ENCODE measurements around the gene DALRD3. TPM values are rescaled to one million over a fixed set of nuclear protein-coding genes. Genes with fewer than 3 reads are reported as not detected.

Gene DALRD3
- polyA plus RNA-seq (2011; rRNA removed) (35.8 and 47.1 TPM in 2 replicates), polyA plus RNA-seq (2017; fragmentation: RNase III; extraction: RNeasy Plus Mini Kit Qiagen cat#74134 plus additional on column Dnase treatment) (20.1 to 21.4 TPM (median 20.5 TPM) in 3 replicates), polyA minus RNA-seq (2011; rRNA and poly(A)+ RNA removed) (60.7 and 76.0 TPM in 2 replicates)
- 41.1 and 49.9 TPM in 2 replicates for polyA plus RNA-seq (2012; cell fraction: cytosol; rRNA removed)
- polyA plus RNA-seq (2012; cell fraction: nucleus; rRNA removed), result 126 and 127 TPM in 2 replicates

DNA sequence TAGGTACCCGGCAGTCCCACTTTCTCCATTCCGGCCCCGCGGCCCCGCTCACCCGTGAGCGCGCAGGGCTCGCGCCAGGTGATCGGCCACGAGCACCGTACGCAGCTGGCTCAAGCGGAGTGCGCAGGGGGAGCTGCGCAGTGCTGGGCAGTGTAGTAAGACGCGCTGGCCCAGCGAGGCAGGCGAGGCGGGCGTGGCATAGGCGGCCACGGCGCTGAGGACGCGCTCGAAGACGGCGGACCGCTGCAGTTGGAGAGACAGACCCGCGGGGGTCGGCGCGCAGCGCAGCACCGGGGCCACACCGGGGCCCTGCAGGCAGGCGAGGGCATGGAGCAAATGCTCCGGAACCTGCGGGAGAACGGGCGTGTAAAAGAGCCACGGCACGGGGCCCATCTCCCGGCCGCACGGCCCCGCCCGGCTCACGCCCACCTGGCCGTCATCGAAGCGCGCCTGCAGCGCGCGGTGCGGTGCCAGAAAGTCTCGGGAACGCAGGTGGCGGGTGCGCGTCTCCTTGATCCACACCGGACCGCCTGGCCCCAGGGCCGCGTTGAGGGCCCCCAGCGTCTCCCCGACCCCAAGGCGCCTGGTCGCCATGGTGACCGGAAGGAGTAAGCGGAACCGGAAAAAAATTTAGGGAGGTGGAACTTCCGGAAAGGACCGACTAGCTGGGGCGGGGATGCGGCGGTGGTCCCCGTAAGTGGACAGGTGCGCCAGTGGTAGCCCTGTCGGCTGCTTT is at the start of gene DALRD3:
Gene DALRD3 (minus strand): TSS at position 610 of the 736 bp plus-strand sequence. CDS start 16 bp downstream, at position 594.
- no peaks in the 10 kb centered on the region for H3K9me3 ChIP-seq
- H3K4me3 ChIP-seq, result peak within 1 kb of the TSS; percentile 84
- H3K27ac ChIP-seq, result peak within 1 kb of the TSS; percentile 83 to 93
- TF ChIP-seq RAD21 (conservative IDR thresholded peaks at IDR 0.05 in 1 of 2, IDR thresholded peaks at IDR 0.05 in 1 of 2) (no peak), NPAS2 (CRISPR knock-in tag; IDR thresholded peaks at IDR 0.05; ENCODE audit: borderline replicate concordance) (no peak), JUN (IDR thresholded peaks at IDR 0.05) (peak; percentile 14 to 79; a peak in 3 of 5 replicates), POLR2A (IDR thresholded peaks at IDR 0.05; ENCODE audit: low read length) (peak; percentile 40), BHLHE40 (IDR thresholded peaks at IDR 0.05; ENCODE audit: low read depth, low read length) (no peak), MAX (IDR thresholded peaks at IDR 0.05) (peak; percentile 54; the same call in 1 of the 2 replicates), E2F6 (IDR thresholded peaks at IDR 0.05; ENCODE audit: borderline replicate concordance, low read depth) (peak; percentile 42; the same call in 1 of the 2 replicates), PHF8 (IDR thresholded peaks at IDR 0.05; ENCODE audit: borderline replicate concordance, low read depth) (peak; percentile 73)
- TF ChIP-seq, protein P1, sequence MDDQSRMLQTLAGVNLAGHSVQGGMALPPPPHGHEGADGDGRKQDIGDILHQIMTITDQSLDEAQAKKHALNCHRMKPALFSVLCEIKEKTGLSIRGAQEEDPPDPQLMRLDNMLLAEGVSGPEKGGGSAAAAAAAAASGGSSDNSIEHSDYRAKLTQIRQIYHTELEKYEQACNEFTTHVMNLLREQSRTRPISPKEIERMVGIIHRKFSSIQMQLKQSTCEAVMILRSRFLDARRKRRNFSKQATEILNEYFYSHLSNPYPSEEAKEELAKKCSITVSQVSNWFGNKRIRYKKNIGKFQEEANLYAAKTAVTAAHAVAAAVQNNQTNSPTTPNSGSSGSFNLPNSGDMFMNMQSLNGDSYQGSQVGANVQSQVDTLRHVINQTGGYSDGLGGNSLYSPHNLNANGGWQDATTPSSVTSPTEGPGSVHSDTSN (IDR thresholded peaks at IDR 0.05), result peak; percentile 47; the same call in 1 of the 2 replicates
- WGBS (ENCODE audit: missing lambda C conversion rate), result 3% methylated on average over 36 of the region's 85 CpGs
- ATAC-seq (peak; percentile 15 to 57; a peak in 3 of 6 replicates), FAIRE-seq (no peak), DNase-seq (ENCODE audit: low read depth in 1 of 2, low spot score in 1 of 2) (peak; percentile 33 to 72)
- H3K4me1 ChIP-seq, result peaks cover 20% of the 10 kb centered on the region
- ChIA-PET POLR2A (interaction anchor here (0.5 to 3.3 kb wide), 7 partner anchors 11 to 808 kb away, joined by 3 to 26 read pairs (median 3); partner anchors contain the start of genes P4HTM, QRICH1, USP19 and WDR6), CTCF (interaction anchor here (8.1 to 30.1 kb wide), 2 partner anchors 10 to 27 kb away, joined by 65 to 385 read pairs; partner anchors contain the start of genes P4HTM and WDR6)
- peak within 1 kb of the TSS; percentile 73 for H3K4me2 ChIP-seq

DNA sequence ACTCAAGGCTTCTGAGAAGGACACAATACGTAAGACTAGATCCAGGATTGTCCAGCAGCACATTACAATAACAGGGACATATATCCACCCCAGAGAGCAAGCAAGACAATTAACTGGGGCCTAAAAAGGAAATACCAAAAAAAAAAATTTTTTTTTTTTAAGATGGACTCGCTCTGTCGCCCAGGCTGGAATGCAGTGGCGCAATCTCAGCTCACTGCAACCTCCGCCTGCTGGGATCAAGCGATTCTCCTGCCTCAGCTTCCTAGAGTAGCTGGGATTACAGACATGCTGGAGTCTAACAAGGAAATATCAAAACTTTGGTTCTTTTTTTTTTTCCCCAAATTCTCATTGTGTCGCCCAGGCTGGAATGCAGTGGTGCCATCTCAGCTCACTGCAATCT is 39.6 kb upstream of the DALRD3 start:
- Histone ChIP-seq H3K27ac (no peak overlapping the region), H3K4me3 (no peak overlapping the region), H3K4me1 (no peaks in the 10 kb centered on the region), H3K4me2 (no peak overlapping the region), H3K9me3 (no peaks in the 10 kb centered on the region)
- FAIRE-seq (no peak), ATAC-seq (no peak), DNase-seq (ENCODE audit: low read depth in 1 of 2, low spot score in 1 of 2) (no peak)
- ChIA-PET POLR2A (no interaction called here), CTCF (interaction anchor here (1.1 kb wide), 1 partner anchor 35 kb away, joined by 3 read pairs; no protein-coding TSS in a partner anchor)
- TF ChIP-seq EHF (CRISPR knock-in tag; IDR thresholded peaks at IDR 0.05) (no peak), NR3C1 (IDR thresholded peaks at IDR 0.05) (no peak), FOSL2 (IDR thresholded peaks at IDR 0.05) (no peak), FOSL2 (CRISPR knock-in tag; IDR thresholded peaks at IDR 0.05) (no peak), CHD2 (IDR thresholded peaks at IDR 0.05; ENCODE audit: low read length, partially characterized antibody) (no peak)
- WGBS (ENCODE audit: missing lambda C conversion rate), result 96% methylated on average over 7 of the region's 7 CpGs

GRCh38 chr3:49057268-49057667 is 38.9 kb upstream of the DALRD3 start:
- ChIA-PET POLR2A (no interaction called here), CTCF (no interaction called here)

DNA sequence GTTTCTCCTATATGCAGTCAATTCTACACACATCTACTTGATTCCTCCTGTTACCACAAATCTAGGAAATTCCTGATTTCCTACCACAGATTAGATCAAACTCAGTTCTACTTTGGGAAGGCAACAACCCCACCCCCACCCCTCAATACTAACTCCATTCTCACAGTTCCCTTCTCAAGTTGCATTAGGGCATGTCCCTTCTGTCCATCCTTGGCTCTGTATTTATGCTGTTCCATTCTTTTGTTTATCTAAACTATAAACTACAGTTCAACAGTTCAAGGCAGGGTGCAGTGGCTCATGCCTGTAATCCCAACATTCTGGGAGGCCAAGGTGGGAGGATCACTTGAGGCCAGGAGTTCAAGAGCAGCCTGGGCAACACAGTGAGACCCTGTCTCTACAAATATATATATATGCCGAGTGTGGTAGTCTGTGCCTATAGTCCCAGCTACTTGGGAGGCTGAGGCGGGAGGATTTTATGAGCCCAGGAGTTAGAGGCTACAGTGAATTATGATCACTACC is 36.0 kb upstream of the DALRD3 start:
- 84% methylated on average over 2 of the region's 2 CpGs for WGBS (ENCODE audit: missing lambda C conversion rate)
- ChIA-PET POLR2A (no interaction called here), CTCF (no interaction called here)
- no peaks in the 10 kb centered on the region for H3K9me3 ChIP-seq
- no peak overlapping the region for H3K27ac ChIP-seq
- TF ChIP-seq MAZ (IDR thresholded peaks at IDR 0.05; ENCODE audit: borderline replicate concordance, low read depth, low read length) (no peak), CHD2 (IDR thresholded peaks at IDR 0.05; ENCODE audit: low read length, partially characterized antibody) (no peak)
- no peaks in the 10 kb centered on the region for H3K4me1 ChIP-seq
- H3K4me2 ChIP-seq, result no peak overlapping the region
- no peak for DNase-seq (ENCODE audit: low read depth in 1 of 2, low spot score in 1 of 2)
- H3K4me3 ChIP-seq, result no peak overlapping the region
- FAIRE-seq, result no peak
- ATAC-seq, result no peak

More at GRCh38 chr3:49057268-49057667, 38.9 kb upstream of the DALRD3 start:
- H3K9me3 ChIP-seq, result no peaks in the 10 kb centered on the region
- no peak overlapping the region for H3K4me2 ChIP-seq
- peak in 1 of 2 experiments; percentile 19; a peak in 1 of 6 replicates for ATAC-seq
- no peak overlapping the region for H3K27ac ChIP-seq
- TF ChIP-seq POLR2AphosphoS2 (conservative IDR thresholded peaks at IDR 0.05; ENCODE audit: low read length) (no peak), ZSCAN20 (CRISPR knock-in tag; IDR thresholded peaks at IDR 0.05) (no peak), NFE2L2 (conservative IDR thresholded peaks at IDR 0.05; ENCODE audit: low read length) (no peak), CHD4 (IDR thresholded peaks at IDR 0.05; ENCODE audit: borderline replicate concordance) (no peak)
- no peak for DNase-seq (ENCODE audit: low read depth in 1 of 2, low spot score in 1 of 2)
- 94% methylated on average over 3 of the region's 10 CpGs for WGBS (ENCODE audit: missing lambda C conversion rate)
- no peaks in the 10 kb centered on the region for H3K4me1 ChIP-seq
- FAIRE-seq, result no peak
- H3K4me3 ChIP-seq, result no peak overlapping the region
